ENCODE results near the gene PVALEF.
A peak's percentile ranks its signal among the peaks of the same experiment; 100 is the strongest.

Gene PVALEF

GRCh38 chr17:81129289-81129688 lies 36.0 kb upstream of the PVALEF start:
- no peak for DNase-seq

GRCh38 chr17:81129711-81130367 lies 35.5 kb upstream of the PVALEF start:
- no peak for DNase-seq

- no peak for DNase-seq
These were observed 34.6 kb upstream of the PVALEF start for GRCh38 chr17:81130385-81131361.

- no peak for DNase-seq
These were observed 33.7 kb upstream of the PVALEF start for GRCh38 chr17:81131486-81132196.

- DNase-seq = no peak
These were observed 33.1 kb upstream of the PVALEF start for GRCh38 chr17:81132197-81132540.

- no peak for DNase-seq
These were observed 32.3 kb upstream of the PVALEF start for GRCh38 chr17:81132770-81133723.

- no peak for DNase-seq
These were observed 31.1 kb upstream of the PVALEF start for GRCh38 chr17:81134064-81134781.

- DNase-seq = no peak
These were observed 29.6 kb upstream of the PVALEF start for GRCh38 chr17:81135505-81136278.

- no peak for DNase-seq
These were observed 28.9 kb upstream of the PVALEF start for GRCh38 chr17:81136366-81136765.

GRCh38 chr17:81137248-81137647 lies 28.1 kb upstream of the PVALEF start:
- no peak for DNase-seq

- no peak for DNase-seq
These were observed 27.2 kb upstream of the PVALEF start for GRCh38 chr17:81138083-81138482.

- DNase-seq = no peak
These were observed 26.8 kb upstream of the PVALEF start for GRCh38 chr17:81138500-81138899.

- DNase-seq = no peak
These were observed 25.9 kb upstream of the PVALEF start for GRCh38 chr17:81139428-81139827.

- no peak for DNase-seq
These were observed 25.3 kb upstream of the PVALEF start for GRCh38 chr17:81140018-81140417.

- no peak for DNase-seq
These were observed 24.6 kb upstream of the PVALEF start for GRCh38 chr17:81140695-81141094.

GRCh38 chr17:81142301-81143199 lies 22.8 kb upstream of the PVALEF start:
- DNase-seq = peak; percentile 30 to 56

- no peak for DNase-seq
These were observed 22.1 kb upstream of the PVALEF start for GRCh38 chr17:81143200-81143527.

- DNase-seq = no peak
These were observed 21.4 kb upstream of the PVALEF start for GRCh38 chr17:81143717-81144422.

- DNase-seq = no peak
These were observed 20.9 kb upstream of the PVALEF start for GRCh38 chr17:81144423-81144781.
